Measurements from ENCODE around the gene UCK2. TPM values are rescaled to one million over a fixed set of nuclear protein-coding genes. Genes with fewer than 3 reads are reported as not detected.

The UCK2 gene
- total and polyA plus RNA-seq, 9 of the 15 experiments (the other 6 are each of a cell fraction or from before 2014, with no cell fraction given) = 71.6 to 145 (median 95.8) TPM

GRCh38 chr1:165871311-165872067 lies 44.1 kb downstream of the UCK2 start (continued):
- no peak for TF ChIP-seq FOXM1 (IDR thresholded peaks at IDR 0.05; ENCODE audit: low read depth)
- TF ChIP-seq FOXM1 (CRISPR knock-in tag; IDR thresholded peaks at IDR 0.05; ENCODE audit: low read depth) = no peak
- peak; percentile 62 for TF ChIP-seq ETV1 (tag; conservative IDR thresholded peaks at IDR 0.05; ENCODE audit: low read depth)
- TF ChIP-seq HSF4 (CRISPR knock-in tag; IDR thresholded peaks at IDR 0.05; ENCODE audit: borderline replicate concordance) = no peak
- no peak for TF ChIP-seq GATA2 (CRISPR knock-in tag; IDR thresholded peaks at IDR 0.05)
- TF ChIP-seq MEF2D (tag; conservative IDR thresholded peaks at IDR 0.05; ENCODE audit: low read depth) = no peak
- no peak for TF ChIP-seq PREB (CRISPR knock-in tag; IDR thresholded peaks at IDR 0.05)
- no peak for TF ChIP-seq RBM22 (IDR thresholded peaks at IDR 0.05; ENCODE audit: low read depth, low read length, poor library complexity, severe bottlenecking)
- peak; percentile 19; the same call in 1 of the 2 replicates for TF ChIP-seq TCF3 (CRISPR knock-in tag; IDR thresholded peaks at IDR 0.05)
- TF ChIP-seq KDM1A (IDR thresholded peaks at IDR 0.05) = 0 out of 4 replicates have a peak, but pooled peaks of 1 of the 2 experiments have one; percentile 15
- TF ChIP-seq RAD21 (CRISPR knock-in tag; conservative IDR thresholded peaks at IDR 0.05 in 1 of 2, IDR thresholded peaks at IDR 0.05 in 1 of 2) = peak; percentile 81 to 82
- 0 out of 4 replicates have a peak, but pooled peaks of 1 of the 2 experiments have one; percentile 10 for TF ChIP-seq TRIM24 (IDR thresholded peaks at IDR 0.05)
- TF ChIP-seq L3MBTL2 (IDR thresholded peaks at IDR 0.05) = no peak
- TF ChIP-seq POU5F1 (IDR thresholded peaks at IDR 0.05; ENCODE audit: borderline replicate concordance, low read depth, low read length, partially characterized antibody) = no peak
- peak; percentile 66 to 88 (median 73) for TF ChIP-seq CTCF (IDR thresholded peaks at IDR 0.05 in 2 of 3, conservative IDR thresholded peaks at IDR 0.05 in 1 of 3; ENCODE audit: insufficient read depth in 2 of 3, low read depth in 1 of 3, low read length in 3 of 3)
- TF ChIP-seq MTF1 (CRISPR knock-in tag; IDR thresholded peaks at IDR 0.05; ENCODE audit: borderline replicate concordance) = no peak
- TF ChIP-seq HNRNPH1 (optimal IDR thresholded peaks at IDR 0.05; ENCODE audit: low read depth, low read length) = no peak
- TF ChIP-seq ZNF592 (IDR thresholded peaks at IDR 0.05) = 0 out of 2 replicates have a peak, but pooled peaks have one; percentile 45
- TF ChIP-seq KLF1 (tag; IDR thresholded peaks at IDR 0.05) = no peak
- TF ChIP-seq RBBP5 (IDR thresholded peaks at IDR 0.05; ENCODE audit: borderline replicate concordance, insufficient read depth, low read length, poor library complexity, severe bottlenecking) = no peak
- TF ChIP-seq SMARCA4 (IDR thresholded peaks at IDR 0.05) = 0 out of 2 replicates have a peak, but pooled peaks have one; percentile 22

Measured in K562 (cell line).